ENCODE measurements around the gene LAMA2. TPM values are rescaled to one million over a fixed set of nuclear protein-coding genes. Genes with fewer than 3 reads are reported as not detected.

LAMA2 gene
- total RNA-seq, 1 experiment from 2014 or later: 9.7 TPM

GRCh38 chr6:129364037-129364436, 481.1 kb downstream of the LAMA2 start:
- no peak for DNase-seq (ENCODE audit: low spot score)

- DNase-seq (ENCODE audit: low spot score): no peak
These were observed 481.8 kb downstream of the LAMA2 start for GRCh38 chr6:129364767-129365166.

- no peak for DNase-seq (ENCODE audit: low spot score)
These were observed 485.1 kb downstream of the LAMA2 start for GRCh38 chr6:129368076-129368475.

- DNase-seq (ENCODE audit: low spot score): no peak
These were observed 486.0 kb downstream of the LAMA2 start for GRCh38 chr6:129368970-129369369.

- no peak for DNase-seq (ENCODE audit: low spot score)
These were observed 486.8 kb downstream of the LAMA2 start for GRCh38 chr6:129369737-129370136.

- DNase-seq (ENCODE audit: low spot score): peak; percentile 8
These were observed 487.5 kb downstream of the LAMA2 start for GRCh38 chr6:129370268-129370916.

GRCh38 chr6:129381885-129382284, 498.9 kb downstream of the LAMA2 start:
- no peak for DNase-seq (ENCODE audit: low spot score)

GRCh38 chr6:129382916-129383315, 500.0 kb downstream of the LAMA2 start:
- DNase-seq (ENCODE audit: low spot score): no peak

- DNase-seq (ENCODE audit: low spot score): no peak
These were observed 502.2 kb downstream of the LAMA2 start for GRCh38 chr6:129385117-129385516.

GRCh38 chr6:129390900-129391299, 508.0 kb downstream of the LAMA2 start:
- no peak for DNase-seq (ENCODE audit: low spot score)

- DNase-seq (ENCODE audit: low spot score): no peak
These were observed 510.7 kb downstream of the LAMA2 start for GRCh38 chr6:129393654-129394053.

GRCh38 chr6:129398764-129399163, 515.8 kb downstream of the LAMA2 start:
- no peak for DNase-seq (ENCODE audit: low spot score)

- no peak for DNase-seq (ENCODE audit: low spot score)
These were observed 519.3 kb downstream of the LAMA2 start for GRCh38 chr6:129402244-129402643.

- no peak for DNase-seq (ENCODE audit: low spot score)
These were observed 528.2 kb downstream of the LAMA2 start for GRCh38 chr6:129411092-129411491.

GRCh38 chr6:129416337-129416990, 533.5 kb downstream of the LAMA2 start:
- DNase-seq (ENCODE audit: low spot score): no peak

- no peak for DNase-seq (ENCODE audit: low spot score)
These were observed 534.6 kb downstream of the LAMA2 start for GRCh38 chr6:129417416-129418086.

- no peak for DNase-seq (ENCODE audit: low spot score)
These were observed 536.4 kb downstream of the LAMA2 start for GRCh38 chr6:129419324-129419723.

GRCh38 chr6:129426343-129426742, 543.4 kb downstream of the LAMA2 start:
- no peak for DNase-seq (ENCODE audit: low spot score)

GRCh38 chr6:129429956-129430355, 547.0 kb downstream of the LAMA2 start:
- no peak for DNase-seq (ENCODE audit: low spot score)

GRCh38 chr6:129432738-129433137, 549.8 kb downstream of the LAMA2 start:
- no peak for DNase-seq (ENCODE audit: low spot score)

GRCh38 chr6:129434091-129434490, 551.2 kb downstream of the LAMA2 start:
- no peak for DNase-seq (ENCODE audit: low spot score)

GRCh38 chr6:129440691-129441090, 557.8 kb downstream of the LAMA2 start:
- peak; percentile 3 for DNase-seq (ENCODE audit: low spot score)

- no peak for DNase-seq (ENCODE audit: low spot score)
These were observed 561.7 kb downstream of the LAMA2 start for GRCh38 chr6:129444683-129445082.

Measured in H4 (cell line).